ENCODE data around the gene ADGRG6.

GRCh38 chr6:142254513-142254912 lies 47.3 kb upstream of the ADGRG6 start:
- TF ChIP-seq CTCF (IDR thresholded peaks at IDR 0.05; ENCODE audit: extremely low read depth in 1 of 2, insufficient read depth in 1 of 2, low read depth in 1 of 2, low read length in 2 of 2): no peak
- no peak for TF ChIP-seq EZH2 (IDR thresholded peaks at IDR 0.05; ENCODE audit: borderline replicate concordance, low read depth, low read length, severe bottlenecking)
- TF ChIP-seq MAX (IDR thresholded peaks at IDR 0.05; ENCODE audit: insufficient read depth, insufficient read length): no peak
- no peak for TF ChIP-seq FOS (IDR thresholded peaks at IDR 0.05; ENCODE audit: borderline replicate concordance, insufficient read depth, low read length)

Measured in endothelial cell of umbilical vein (primary cell).